IPS-11a (cell line): Measurements from ENCODE around the gene KCNH4.

ENCODE experiments used
- H3K4me3 ChIP-seq: one replicate; pipeline ENCODE4 v1.5.1; 2013; ENCODE audit warnings: low read depth, low read length, control low read depth

The KCNH4 gene

GRCh38 chr17:42119301-42119700 is 61.6 kb downstream of the KCNH4 start:
- no peak overlapping the region for H3K4me3 ChIP-seq

- no peak overlapping the region for H3K4me3 ChIP-seq
These were observed 62.4 kb downstream of the KCNH4 start for GRCh38 chr17:42118545-42118944.

GRCh38 chr17:42118126-42118510 is 62.8 kb downstream of the KCNH4 start:
- H3K4me3 ChIP-seq: no peak overlapping the region

GRCh38 chr17:42117397-42118125 is 63.4 kb downstream of the KCNH4 start:
- H3K4me3 ChIP-seq: no peak overlapping the region

- H3K4me3 ChIP-seq: no peak overlapping the region
These were observed 64.1 kb downstream of the KCNH4 start for GRCh38 chr17:42116705-42117396.

GRCh38 chr17:42114118-42114517 is 66.8 kb downstream of the KCNH4 start:
- no peak overlapping the region for H3K4me3 ChIP-seq

- H3K4me3 ChIP-seq: no peak overlapping the region
These were observed 67.5 kb downstream of the KCNH4 start for GRCh38 chr17:42113293-42114069.

- no peak within 1 kb of the TSS for H3K4me3 ChIP-seq
These were observed 68.3 kb downstream of the KCNH4 start, which contains the start of gene DHX58 for GRCh38 chr17:42112552-42113176. Gene DHX58, minus strand, starts transcription at chr17:42112714. Its CDS starts 822 bp downstream, at chr17:42111892.

GRCh38 chr17:42111871-42112551 is 68.9 kb downstream of the KCNH4 start:
- H3K4me3 ChIP-seq: no peak overlapping the region

GRCh38 chr17:42111265-42111636 is 69.7 kb downstream of the KCNH4 start:
- H3K4me3 ChIP-seq: no peak overlapping the region

- H3K4me3 ChIP-seq: no peak overlapping the region
These were observed 70.4 kb downstream of the KCNH4 start for GRCh38 chr17:42110301-42111264.

- no peak overlapping the region for H3K4me3 ChIP-seq
These were observed 71.9 kb downstream of the KCNH4 start for GRCh38 chr17:42109086-42109485.

- H3K4me3 ChIP-seq: peak overlapping the region; percentile 43
These were observed 73.1 kb downstream of the KCNH4 start for GRCh38 chr17:42107597-42108576.

GRCh38 chr17:42107124-42107523 is 73.8 kb downstream of the KCNH4 start:
- H3K4me3 ChIP-seq: no peak overlapping the region
